ENCODE results near the gene DLG2. TPM values are rescaled to one million over a fixed set of nuclear protein-coding genes. Genes with fewer than 3 reads are reported as not detected.

Gene DLG2
- total RNA-seq, 3 donors from 2014 or later (not counting 1 experiment from before 2014, with no cell fraction given), result 1.7 to 2.9 (median 2.2) TPM

DNA sequence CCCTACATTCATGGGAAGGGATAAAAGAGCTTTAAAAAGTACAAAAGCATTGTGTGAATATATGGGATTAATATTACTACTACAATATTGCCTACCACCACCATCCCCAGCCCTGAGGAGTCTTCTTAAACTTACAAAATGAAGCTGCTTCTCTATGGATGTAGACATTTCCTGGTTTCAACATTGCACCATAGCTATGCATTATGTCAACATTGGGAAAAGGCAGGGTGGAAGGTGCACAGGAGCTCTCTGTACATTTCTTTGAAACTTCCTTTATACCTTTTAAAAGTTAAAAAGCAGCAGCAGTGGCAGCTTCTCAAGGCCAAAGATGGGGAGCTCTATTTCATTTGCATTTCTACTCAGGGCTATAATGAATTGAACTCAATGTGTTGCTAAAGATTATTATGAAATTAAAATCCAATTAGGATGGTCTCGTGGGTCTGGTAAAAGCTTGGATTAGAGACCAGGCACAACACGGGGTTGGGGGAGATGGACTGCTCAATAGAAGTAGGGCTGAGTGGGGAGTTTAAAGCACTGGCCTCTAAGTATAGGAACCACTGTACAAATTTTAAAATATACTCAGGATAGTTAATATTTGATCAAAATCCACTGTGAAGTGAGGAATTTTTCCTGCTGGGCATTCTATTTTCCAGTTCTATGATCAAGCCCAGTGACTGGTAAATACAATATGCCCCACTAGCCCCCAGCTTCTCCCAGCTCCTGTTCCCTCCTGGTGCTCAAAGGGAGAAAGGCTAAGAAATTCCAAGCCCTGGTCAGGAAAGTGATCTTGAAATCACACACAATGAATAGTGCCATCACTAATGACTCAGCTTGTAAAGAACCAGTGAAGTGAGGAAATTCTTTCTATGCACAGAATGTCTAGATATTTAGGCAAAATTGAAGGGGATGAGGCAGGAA is 1978.3 kb downstream of the DLG2 start:
- 66% methylated on average over 2 of the region's 2 CpGs for WGBS (ENCODE audit: insufficient coverage)
- Mint-ChIP-seq H3K4me3 (no peak overlapping the region), H3K27ac (no peak overlapping the region), H3K36me3 (no peaks in the 10 kb centered on the region), H3K27me3 (ENCODE audit: low read depth in 2 of 2) (no peaks in the 10 kb centered on the region), H3K4me1 (no peaks in the 10 kb centered on the region), H3K9me3 (peaks cover 2 to 3% of the 10 kb centered on the region in 2 donors)
- intact Hi-C loops (cut with micrococcal nuclease), result no loop called here
- DNase-seq (no peak), ATAC-seq (no peak)
- no peaks in the 10 kb centered on the region for H3K27me3 ChIP-seq (ENCODE audit: control insufficient read depth, insufficient read depth, low read length)
- TF ChIP-seq, protein P1, sequence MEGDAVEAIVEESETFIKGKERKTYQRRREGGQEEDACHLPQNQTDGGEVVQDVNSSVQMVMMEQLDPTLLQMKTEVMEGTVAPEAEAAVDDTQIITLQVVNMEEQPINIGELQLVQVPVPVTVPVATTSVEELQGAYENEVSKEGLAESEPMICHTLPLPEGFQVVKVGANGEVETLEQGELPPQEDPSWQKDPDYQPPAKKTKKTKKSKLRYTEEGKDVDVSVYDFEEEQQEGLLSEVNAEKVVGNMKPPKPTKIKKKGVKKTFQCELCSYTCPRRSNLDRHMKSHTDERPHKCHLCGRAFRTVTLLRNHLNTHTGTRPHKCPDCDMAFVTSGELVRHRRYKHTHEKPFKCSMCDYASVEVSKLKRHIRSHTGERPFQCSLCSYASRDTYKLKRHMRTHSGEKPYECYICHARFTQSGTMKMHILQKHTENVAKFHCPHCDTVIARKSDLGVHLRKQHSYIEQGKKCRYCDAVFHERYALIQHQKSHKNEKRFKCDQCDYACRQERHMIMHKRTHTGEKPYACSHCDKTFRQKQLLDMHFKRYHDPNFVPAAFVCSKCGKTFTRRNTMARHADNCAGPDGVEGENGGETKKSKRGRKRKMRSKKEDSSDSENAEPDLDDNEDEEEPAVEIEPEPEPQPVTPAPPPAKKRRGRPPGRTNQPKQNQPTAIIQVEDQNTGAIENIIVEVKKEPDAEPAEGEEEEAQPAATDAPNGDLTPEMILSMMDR (IDR thresholded peaks at IDR 0.05), result no peak
- H3K9me3 ChIP-seq (ENCODE audit: control insufficient read depth, insufficient read depth, low read length), result no peaks in the 10 kb centered on the region
- H3K36me3 ChIP-seq (ENCODE audit: control insufficient read depth, insufficient read depth, low read length), result no peaks in the 10 kb centered on the region
- H3K27ac ChIP-seq (ENCODE audit: low read length), result no peak overlapping the region
- H3K4me1 ChIP-seq (ENCODE audit: control insufficient read depth, insufficient read depth, low read length), result no peaks in the 10 kb centered on the region
- H3K4me3 ChIP-seq (ENCODE audit: low read length), result no peak overlapping the region

DNA sequence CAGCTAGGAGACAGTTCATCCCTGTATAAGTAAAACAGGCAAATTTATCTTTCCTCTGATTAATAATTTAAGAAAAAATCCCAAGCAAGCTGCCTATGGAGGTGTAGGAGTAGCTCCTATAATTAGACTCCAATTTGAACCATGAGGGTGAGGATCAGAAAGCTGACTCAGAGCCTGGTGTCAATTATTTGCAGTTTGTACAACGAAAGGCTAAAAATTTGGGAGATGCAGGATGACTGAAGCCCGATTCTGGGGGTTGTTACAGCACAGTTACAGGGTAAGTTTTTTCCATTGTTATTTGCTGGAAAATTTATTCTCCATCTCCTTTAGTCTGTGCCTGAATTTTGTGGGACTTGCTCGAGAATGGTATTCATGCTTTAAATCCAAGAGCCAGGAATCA is 1981.6 kb downstream of the DLG2 start:
- ATAC-seq, result no peak
- no peaks in the 10 kb centered on the region for H3K4me1 Mint-ChIP-seq
- no peaks in the 10 kb centered on the region for H3K36me3 ChIP-seq (ENCODE audit: control insufficient read depth, insufficient read depth, low read length)
- no peaks in the 10 kb centered on the region for H3K27me3 Mint-ChIP-seq (ENCODE audit: low read depth in 2 of 2)
- intact Hi-C loops (cut with micrococcal nuclease), result no loop called here
- H3K4me1 ChIP-seq (ENCODE audit: control insufficient read depth, insufficient read depth, low read length), result no peaks in the 10 kb centered on the region
- no peaks in the 10 kb centered on the region for H3K27me3 ChIP-seq (ENCODE audit: control insufficient read depth, insufficient read depth, low read length)
- H3K9me3 Mint-ChIP-seq, result peaks cover 2 to 3% of the 10 kb centered on the region in 2 donors
- H3K9me3 ChIP-seq (ENCODE audit: control insufficient read depth, insufficient read depth, low read length), result no peaks in the 10 kb centered on the region
- DNase-seq, result no peak
- TF ChIP-seq, protein P1 (IDR thresholded peaks at IDR 0.05), result no peak
- no peak overlapping the region for H3K27ac Mint-ChIP-seq
- H3K36me3 Mint-ChIP-seq, result no peaks in the 10 kb centered on the region
- H3K27ac ChIP-seq (ENCODE audit: low read length), result no peak overlapping the region
- H3K4me3 ChIP-seq (ENCODE audit: low read length), result no peak overlapping the region
- H3K4me3 Mint-ChIP-seq, result no peak overlapping the region
- WGBS (ENCODE audit: insufficient coverage), result 81% methylated on average over 3 of the region's 3 CpGs

DNA sequence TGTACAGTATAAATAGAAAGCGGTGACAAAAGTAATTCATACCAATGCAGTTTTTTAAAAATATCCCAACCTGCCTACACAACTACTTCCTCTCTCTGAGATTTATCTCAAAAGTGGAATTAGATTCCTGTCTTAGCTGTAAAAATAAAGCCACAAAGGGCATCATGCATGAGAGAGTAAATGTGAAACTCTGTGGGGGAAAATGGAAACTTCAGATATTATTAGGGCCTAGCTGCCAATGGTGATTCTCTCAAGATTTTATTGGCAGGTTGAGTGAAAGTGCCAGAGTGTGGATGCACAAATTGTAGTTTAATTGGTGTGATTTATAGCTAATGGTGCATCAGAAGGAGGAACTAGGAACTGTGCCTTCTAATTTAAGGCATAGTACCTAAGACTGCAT is 1984.0 kb downstream of the DLG2 start:
- H3K4me3 Mint-ChIP-seq, result no peak overlapping the region
- intact Hi-C loops (cut with micrococcal nuclease), result no loop called here
- peaks cover 2 to 3% of the 10 kb centered on the region in 2 donors for H3K9me3 Mint-ChIP-seq
- no peak overlapping the region for H3K27ac ChIP-seq (ENCODE audit: low read length)
- TF ChIP-seq, protein P1 (IDR thresholded peaks at IDR 0.05), result no peak
- H3K4me1 ChIP-seq (ENCODE audit: control insufficient read depth, insufficient read depth, low read length), result no peaks in the 10 kb centered on the region
- no peaks in the 10 kb centered on the region for H3K36me3 ChIP-seq (ENCODE audit: control insufficient read depth, insufficient read depth, low read length)
- H3K9me3 ChIP-seq (ENCODE audit: control insufficient read depth, insufficient read depth, low read length), result no peaks in the 10 kb centered on the region
- H3K36me3 Mint-ChIP-seq, result no peaks in the 10 kb centered on the region
- no peaks in the 10 kb centered on the region for H3K27me3 ChIP-seq (ENCODE audit: control insufficient read depth, insufficient read depth, low read length)
- no peak overlapping the region for H3K27ac Mint-ChIP-seq
- no peak for ATAC-seq
- no peaks in the 10 kb centered on the region for H3K4me1 Mint-ChIP-seq
- no peak for DNase-seq
- no peak overlapping the region for H3K4me3 ChIP-seq (ENCODE audit: low read length)
- WGBS (ENCODE audit: insufficient coverage), result no CpG with 5 or more reads among the region's 1 CpG
- no peaks in the 10 kb centered on the region for H3K27me3 Mint-ChIP-seq (ENCODE audit: low read depth in 2 of 2)
